ENCODE results near the gene NDUFS7. TPM values are rescaled to one million over a fixed set of nuclear protein-coding genes. Genes with fewer than 3 reads are reported as not detected.

Gene NDUFS7
- total RNA-seq, 6 experiments from 2014 or later: 91.9 to 105 (median 97.6) TPM

- H3K36me3 Mint-ChIP-seq (ENCODE audit: low read depth): peaks cover 22% of the 10 kb centered on the region
- H3K27me3 Mint-ChIP-seq (ENCODE audit: insufficient read depth): no peaks in the 10 kb centered on the region
- no peak overlapping the region for H3K4me3 Mint-ChIP-seq
- no peaks in the 10 kb centered on the region for H3K9me3 Mint-ChIP-seq
- no peak for TF ChIP-seq CTCF (IDR thresholded peaks at IDR 0.05)
- peaks cover 5% of the 10 kb centered on the region for H3K4me1 Mint-ChIP-seq (ENCODE audit: low read depth)
- no peak for DNase-seq
- H3K27ac Mint-ChIP-seq: no peak overlapping the region
These were observed 16.5 kb upstream of the NDUFS7 start for GRCh38 chr19:1366899-1367870.

- H3K4me1 Mint-ChIP-seq (ENCODE audit: low read depth): no peaks in the 10 kb centered on the region; the same call in 1 of the 2 replicates
- H3K27me3 Mint-ChIP-seq (ENCODE audit: insufficient read depth): no peaks in the 10 kb centered on the region
- DNase-seq: no peak
- H3K36me3 Mint-ChIP-seq (ENCODE audit: low read depth): peaks cover 22% of the 10 kb centered on the region
- H3K9me3 Mint-ChIP-seq: no peaks in the 10 kb centered on the region
- no peak overlapping the region for H3K27ac Mint-ChIP-seq
- no peak for TF ChIP-seq CTCF (IDR thresholded peaks at IDR 0.05)
- no peak overlapping the region for H3K4me3 Mint-ChIP-seq
These were observed 14.4 kb upstream of the NDUFS7 start for GRCh38 chr19:1369214-1369805.

GRCh38 chr19:1370579-1371361 is 12.9 kb upstream of the NDUFS7 start:
- DNase-seq: no peak
- no peak for TF ChIP-seq CTCF (IDR thresholded peaks at IDR 0.05)
- Mint-ChIP-seq H3K4me3 (no peak overlapping the region), H3K27me3 (ENCODE audit: insufficient read depth) (no peaks in the 10 kb centered on the region), H3K36me3 (ENCODE audit: low read depth) (peaks cover 14% of the 10 kb centered on the region; the same call in 1 of the 2 replicates), H3K27ac (no peak overlapping the region), H3K4me1 (ENCODE audit: low read depth) (no peaks in the 10 kb centered on the region), H3K9me3 (no peaks in the 10 kb centered on the region)

- Mint-ChIP-seq H3K36me3 (ENCODE audit: low read depth) (peaks cover 17% of the 10 kb centered on the region; the same call in 1 of the 2 replicates), H3K4me1 (ENCODE audit: low read depth) (no peaks in the 10 kb centered on the region), H3K9me3 (no peaks in the 10 kb centered on the region), H3K27me3 (ENCODE audit: insufficient read depth) (peaks cover 3% of the 10 kb centered on the region; the same call in 1 of the 2 replicates), H3K4me3 (no peak overlapping the region), H3K27ac (no peak overlapping the region; the same call in 1 of the 2 replicates)
- TF ChIP-seq CTCF (IDR thresholded peaks at IDR 0.05): no peak
- no peak for DNase-seq
These were observed 10.6 kb upstream of the NDUFS7 start for GRCh38 chr19:1373042-1373533.

All from HFFc6 (cell line).